NCI-H146 (cell line): ENCODE measurements around the gene SAMD7.

Experiments
- DNase-seq: peaks from one replicate; lab custom pipeline; 2025; lab: John Stamatoyannopoulos, UW

Gene SAMD7, protein sequence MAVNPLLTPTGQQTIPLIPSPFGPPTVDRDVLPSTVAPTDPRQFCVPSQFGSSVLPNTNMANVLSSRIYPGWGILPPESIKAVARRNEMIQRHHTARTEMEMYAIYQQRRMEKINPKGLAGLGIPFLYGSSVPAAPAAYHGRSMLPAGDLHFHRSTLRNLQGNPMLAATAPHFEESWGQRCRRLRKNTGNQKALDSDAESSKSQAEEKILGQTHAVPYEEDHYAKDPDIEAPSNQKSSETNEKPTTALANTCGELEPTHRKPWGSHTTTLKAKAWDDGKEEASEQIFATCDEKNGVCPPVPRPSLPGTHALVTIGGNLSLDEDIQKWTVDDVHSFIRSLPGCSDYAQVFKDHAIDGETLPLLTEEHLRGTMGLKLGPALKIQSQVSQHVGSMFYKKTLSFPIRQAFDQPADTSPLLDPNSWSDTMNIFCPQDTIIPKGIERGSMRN

DNA sequence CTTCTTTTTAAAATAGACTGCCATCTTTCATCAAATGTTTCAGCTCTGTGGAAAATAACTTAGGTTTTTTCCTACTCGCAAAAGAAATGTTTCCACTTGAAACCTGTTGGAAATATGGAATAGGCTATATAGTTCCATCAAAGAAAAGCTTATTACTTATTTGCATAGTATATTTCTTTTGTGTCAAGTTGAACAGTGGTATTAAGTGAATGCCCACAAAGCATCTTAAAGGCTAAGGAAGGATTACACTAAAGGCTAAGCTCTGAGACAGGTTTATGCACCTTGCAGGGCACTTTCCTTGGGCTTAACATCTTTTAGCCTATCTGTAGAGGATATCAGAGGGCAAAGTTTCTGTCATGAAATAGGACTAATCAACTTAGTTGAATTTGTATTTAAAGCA, at the start of gene SAMD7:
Gene SAMD7, plus strand, starts transcription at position 301 of the 400 bp plus-strand sequence. CDS start 7,927 bp downstream, outside the sequence.
- no peak for DNase-seq

DNA sequence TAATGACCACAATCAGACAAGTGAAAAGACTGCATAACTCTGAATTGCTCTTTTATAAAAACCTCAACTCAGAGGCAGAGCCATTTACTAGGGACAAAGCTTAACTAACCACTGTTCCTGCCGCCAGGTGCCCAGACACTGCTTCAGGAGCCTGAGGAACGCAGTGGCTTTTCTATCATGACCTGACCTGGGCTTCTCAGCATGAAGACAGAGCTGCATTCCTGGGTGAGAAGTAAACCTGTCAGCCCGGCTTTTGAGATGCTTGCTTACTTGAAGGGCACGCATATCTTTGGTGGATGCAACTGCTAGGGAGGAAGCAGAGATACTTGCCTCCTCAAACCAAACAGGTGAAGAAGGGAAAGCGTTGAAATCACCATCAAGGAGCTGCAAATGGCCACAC, 49.5 kb upstream of the SAMD7 start:
- no peak for DNase-seq

DNA sequence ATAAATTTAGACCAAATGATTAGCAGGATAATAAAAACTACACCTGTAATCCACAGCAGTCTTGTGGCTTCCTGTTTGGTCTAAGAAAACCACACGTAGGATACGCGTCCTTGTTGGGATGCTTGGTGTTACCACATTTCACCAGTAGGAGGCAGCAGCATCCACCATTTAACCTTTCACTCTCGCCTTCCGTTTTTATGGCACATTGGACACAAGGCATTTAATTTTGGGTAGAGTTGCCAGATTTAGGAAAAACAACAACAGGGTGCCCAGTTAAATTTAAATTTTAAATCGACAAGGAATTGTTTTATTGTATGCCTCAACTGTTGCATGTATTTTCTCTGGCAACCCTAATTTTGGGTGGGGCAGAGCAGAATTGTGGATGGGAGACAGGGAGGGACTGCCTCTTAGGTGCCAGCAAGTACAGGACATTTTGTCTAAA, 47.9 kb upstream of the SAMD7 start:
- DNase-seq: peak; percentile 71

DNA sequence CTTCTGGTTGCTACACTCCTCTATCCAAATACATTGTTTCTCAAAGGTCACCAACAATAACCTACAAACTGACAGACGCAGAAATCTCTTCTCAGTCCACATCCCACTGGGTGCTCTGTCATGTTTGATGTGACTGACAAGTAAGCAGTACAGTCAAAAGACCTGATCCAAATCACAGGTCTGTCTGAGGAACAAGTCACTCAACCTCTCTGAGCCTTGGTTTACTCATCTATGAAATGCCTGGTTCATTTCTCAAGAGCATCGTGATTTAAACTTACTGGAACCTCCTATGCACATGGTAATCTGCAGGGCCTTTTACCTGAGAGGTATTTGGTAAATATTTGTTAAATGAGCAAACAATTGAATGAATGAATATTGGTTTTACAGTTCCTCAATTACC, 47.1 kb upstream of the SAMD7 start:
- DNase-seq: no peak

DNA sequence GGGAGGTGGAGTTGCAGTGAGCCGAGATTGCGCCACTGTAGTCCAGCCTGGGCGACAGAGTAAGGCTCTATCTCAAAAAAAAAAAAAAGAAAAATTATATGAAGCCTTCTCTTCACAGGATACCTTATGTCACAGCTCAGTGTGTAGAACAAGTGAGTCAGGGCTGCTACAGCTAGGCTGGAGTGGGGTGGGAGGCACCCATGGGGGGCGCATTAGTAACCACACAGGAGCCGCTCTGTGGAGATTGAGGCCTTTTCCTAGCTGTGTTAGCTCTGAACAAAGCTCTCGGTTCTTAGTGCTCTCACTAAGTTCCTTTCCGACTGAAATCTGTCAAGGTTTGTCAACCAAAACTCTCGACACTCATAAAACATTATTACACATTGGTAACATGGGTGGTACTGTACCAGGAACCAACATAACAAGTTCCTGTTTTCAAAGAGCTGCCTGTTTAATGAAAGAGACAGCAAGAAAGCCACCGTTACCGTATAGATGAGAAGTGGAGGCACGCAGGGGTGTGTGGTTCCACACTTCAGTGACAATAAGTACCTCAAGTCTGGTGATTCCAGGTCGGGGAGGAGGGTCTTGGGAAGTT, 46.1 kb upstream of the SAMD7 start:
- DNase-seq: no peak

DNA sequence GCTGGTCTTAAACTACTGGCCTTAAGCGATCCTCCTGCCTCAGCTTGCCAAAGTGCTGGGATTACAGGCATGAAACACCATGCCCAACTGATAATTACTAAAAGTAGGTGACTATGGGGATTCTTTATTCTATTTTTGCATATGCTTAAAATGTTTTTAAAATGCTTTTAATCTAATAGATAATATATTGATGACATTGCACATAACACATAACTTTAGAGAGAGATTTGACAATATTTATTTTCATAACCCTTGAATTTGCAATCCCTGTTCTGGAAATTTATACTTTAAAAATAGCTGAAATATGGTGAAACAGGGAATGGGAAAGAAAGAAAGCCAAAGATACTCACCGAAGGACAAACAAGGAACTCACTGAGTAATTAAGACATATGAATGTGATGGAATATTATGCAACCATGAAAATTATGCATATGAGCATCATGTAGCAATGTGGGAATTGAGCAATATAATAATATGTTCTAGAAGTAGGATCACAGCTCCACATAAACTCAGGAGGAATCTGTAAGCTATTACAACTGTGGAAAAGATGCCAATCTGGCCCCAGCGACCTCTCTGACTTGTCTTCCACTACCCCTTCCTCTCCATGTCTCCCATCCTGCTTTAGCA, 43.7 kb upstream of the SAMD7 start:
- no peak for DNase-seq

DNA sequence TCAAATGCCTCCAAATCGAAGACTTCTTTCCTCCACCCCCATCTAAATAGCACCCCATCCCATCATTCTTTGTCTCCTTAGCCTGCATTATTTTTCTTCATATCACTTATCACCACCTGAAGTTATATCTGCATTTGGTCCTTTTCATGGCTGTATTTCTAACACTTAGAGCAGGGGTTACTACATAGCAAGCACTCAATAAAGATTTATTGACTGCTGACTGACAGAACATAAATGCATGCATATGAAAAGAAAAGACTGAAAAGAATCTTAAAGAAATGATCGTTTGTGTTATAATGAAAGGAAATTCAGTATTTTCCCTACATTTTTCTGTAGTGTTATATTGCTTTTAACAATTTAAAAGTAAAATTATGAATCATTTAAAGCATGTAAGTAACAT, 43.0 kb upstream of the SAMD7 start:
- DNase-seq: no peak

DNA sequence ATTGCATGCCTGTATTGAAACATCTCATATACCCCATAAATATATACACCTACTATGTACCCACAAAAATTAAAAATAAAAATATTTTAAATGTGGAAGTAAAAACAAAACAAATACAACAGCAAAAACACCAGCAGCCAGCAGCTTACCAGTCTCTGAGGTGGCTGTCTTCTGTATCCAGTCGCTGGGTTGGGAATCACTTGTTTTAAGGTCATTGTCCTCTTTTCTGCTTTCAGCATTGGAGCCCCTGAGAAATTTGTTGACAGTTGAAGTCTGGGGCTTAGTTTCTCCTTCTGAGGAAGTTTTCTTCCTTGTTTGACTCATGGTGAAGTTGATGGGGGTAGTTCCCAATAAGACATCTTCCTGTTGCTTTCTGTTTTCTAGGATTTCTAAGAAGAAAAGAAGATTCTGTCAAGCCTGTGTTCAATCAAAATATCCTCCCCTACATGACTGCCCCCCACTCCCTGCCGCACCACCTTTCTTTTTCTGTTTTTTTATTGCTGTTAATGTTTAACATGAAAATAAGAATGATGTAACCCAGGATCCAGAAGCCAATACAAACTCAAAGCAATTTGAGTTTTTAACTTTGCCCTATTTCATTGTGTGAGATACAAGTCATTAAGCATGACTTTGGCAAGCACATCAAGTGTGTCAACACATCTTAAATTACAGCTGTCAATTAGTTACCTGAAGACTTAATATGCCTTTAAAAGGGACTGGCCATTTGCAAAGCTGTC, 41.7 kb upstream of the SAMD7 start, which contains the start of gene LRRC31:
Gene LRRC31, minus strand, starts transcription at position 452 of the 737 bp plus-strand sequence. Its CDS starts 128 bp downstream, at position 324.
- DNase-seq: peak; percentile 16

DNA sequence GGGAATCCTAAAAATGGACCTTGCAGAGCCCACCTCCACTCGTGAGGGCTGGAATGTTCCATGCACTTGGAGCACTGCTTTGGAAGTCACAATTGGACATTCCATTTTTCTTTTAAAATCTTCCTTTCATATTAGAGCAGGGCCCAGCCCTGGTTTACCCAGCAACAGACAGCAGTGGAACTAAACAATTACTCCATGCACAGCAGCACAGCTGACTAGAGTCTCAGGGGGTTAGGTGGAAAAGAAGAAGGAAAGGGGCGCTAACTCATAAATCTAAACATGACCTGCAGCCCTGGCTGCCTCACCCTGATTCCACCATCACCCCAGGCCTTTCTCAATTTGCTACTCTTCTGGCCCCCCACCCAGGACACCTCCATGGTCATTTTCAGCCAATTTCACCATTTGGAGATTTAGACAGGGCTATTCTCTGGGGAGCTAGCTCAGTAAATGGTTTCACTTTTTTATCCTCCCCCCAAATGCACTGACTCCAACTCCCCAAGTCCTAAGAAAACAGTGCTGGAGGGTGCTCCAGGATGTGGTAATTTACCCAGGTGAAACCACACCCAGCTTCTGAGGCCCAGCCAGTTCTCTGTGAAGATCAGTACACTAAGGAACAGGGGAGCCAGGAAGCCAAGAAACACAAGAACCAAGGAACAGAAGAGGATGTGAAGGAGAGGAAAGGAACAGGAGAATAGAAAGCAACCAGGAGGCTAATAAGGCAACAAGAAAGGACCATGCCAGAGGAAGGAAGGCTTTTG, 40.1 kb upstream of the SAMD7 start:
- no peak for DNase-seq

DNA sequence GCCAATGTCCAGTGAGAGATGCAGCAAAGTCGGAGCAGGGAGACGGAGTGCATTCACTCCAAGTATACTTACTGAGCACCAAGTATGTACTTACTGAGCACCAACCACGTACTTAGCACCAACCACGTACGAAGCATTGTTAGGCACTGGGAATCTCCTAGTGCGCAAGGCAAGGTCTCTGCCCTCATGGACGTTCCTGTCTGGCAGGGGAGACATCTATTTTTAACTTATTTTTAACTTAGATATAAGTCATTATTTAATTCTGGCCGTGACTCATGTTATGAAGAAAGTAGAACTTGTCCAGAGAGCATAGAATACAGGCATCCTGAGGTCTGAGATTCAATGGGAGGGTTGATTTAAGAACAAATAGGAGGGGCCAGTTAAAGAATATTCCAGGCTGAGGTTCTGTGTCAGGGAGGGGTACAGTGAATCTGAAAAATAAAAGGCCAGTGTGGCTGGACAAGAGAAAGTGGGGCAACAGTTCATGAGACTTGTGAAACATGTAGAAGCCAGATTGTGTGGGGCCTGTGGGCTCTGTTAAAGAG, 32.3 kb upstream of the SAMD7 start:
- no peak for DNase-seq

DNA sequence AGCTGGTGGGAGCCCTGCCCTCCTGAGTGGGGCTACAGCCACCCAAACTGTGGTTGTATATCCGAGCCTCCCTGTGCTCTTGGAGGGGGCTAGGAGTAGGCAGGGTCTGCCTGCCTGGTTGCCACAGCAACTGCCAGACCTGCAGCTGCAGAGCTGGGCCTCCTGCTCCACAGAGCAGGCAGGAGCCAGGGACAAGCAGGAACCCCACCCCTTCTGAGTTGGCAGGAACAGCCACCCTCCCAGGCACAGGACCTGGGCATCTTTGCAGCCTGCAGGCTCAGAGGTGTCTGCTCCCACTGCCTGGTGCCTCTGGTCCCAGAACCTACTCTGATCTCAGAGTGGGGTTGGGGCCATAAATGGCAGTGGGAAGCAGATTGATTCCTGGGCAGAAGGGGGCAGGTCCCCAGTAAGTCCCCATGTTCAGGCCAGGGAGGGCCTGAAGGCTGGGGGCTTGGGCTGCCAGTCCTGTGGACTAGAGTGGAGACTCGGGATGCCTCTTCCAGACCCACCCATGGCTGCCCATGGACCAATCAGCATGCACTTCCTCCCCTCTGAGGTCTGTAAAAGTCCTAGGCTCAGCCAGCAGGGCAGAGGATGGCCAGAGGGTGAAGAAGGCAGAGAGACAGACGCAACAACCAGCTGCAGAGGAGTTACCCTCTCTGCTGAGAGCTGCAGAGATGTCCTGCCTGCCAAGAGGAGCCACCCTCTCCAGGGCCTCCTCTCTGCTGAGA, 31.4 kb upstream of the SAMD7 start:
- DNase-seq: no peak

DNA sequence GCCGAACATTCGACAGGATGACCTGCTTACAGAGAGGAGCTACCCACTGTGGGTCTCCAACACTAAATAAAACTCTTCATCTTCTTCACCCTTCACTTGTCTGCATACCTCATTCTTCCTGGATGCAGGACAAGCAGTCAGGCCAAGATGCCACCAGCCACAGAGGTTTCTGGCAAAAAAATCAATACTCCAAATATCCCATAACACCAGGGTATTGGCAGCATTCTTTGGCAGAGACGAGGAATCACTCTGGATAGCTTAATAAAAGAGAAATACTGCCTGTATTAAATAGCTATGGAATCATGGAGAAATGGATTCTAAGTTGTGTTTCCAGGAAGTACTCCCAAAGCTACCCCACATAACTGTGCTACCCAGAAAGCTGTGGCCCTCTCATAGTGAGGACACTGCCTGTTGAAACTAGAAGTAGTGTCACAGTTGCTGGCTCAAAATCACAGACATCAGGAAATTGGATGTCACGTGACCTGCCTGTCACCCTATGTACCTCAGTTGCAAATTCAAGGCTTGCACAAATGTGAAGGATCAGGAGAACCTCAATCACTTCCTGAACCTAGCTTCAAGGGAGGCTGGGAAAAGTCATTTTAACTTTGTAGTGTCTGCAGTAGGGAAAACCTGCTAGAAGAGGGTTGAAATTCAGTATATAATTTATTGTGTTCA, 30.7 kb upstream of the SAMD7 start:
- no peak for DNase-seq

DNA sequence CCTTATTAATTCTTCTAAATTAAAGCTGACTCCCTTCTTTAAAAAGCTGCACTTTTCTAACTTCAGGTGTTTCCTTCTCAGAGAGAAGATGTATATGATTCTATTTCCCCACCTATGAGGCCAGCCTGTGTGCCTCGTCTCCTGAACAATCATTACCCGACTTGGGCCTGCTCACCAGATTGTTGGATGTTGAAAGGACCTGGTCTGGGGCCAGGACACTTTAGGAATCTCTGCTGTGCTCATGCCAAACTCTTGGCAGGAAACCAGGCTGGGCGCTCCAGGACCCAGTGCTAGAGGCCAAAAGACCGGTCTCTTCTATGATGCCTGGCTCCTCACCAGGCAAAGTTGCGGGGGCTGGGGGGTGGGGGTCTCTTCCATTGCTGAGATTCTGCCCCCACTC, 24.7 kb upstream of the SAMD7 start:
- no peak for DNase-seq

DNA sequence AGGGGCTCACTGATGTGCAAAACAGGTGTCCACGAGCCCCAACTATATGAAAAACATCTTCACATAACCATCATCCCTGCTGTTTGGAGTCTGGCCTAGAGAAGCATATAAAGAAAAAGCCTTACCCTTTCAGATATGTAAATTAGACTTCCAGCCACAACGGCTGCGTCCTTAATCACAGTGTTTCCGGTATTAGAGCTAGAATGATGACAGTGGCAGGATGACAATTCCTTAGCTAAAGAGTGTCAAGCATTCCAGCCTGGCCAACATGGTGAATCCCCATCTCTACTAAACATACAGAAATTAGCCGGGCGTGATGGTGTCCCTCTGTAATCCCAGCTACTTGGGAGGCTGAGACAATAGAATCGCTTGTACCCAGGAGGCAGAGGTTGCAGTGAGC, 19.5 kb upstream of the SAMD7 start:
- peak; percentile 27 for DNase-seq

DNA sequence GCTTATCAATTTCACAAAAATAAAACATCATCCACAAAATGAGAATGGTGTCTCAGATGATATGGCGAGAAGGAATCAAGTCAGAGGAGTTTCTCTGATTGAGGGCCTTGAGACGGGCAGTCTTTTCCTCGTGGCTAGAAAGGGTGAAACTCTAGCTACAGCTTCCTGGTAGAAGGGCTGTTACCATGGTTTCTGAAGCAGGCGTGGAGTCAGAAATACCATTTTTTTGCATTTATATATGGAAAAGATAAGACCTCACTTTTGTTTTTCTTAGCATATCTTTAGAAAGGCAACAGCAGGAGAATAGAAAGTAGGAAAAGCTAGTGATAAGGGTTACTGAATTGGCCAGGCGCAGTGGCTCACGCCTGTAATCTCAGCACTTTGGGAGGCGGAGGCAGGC, 17.3 kb upstream of the SAMD7 start:
- no peak for DNase-seq

DNA sequence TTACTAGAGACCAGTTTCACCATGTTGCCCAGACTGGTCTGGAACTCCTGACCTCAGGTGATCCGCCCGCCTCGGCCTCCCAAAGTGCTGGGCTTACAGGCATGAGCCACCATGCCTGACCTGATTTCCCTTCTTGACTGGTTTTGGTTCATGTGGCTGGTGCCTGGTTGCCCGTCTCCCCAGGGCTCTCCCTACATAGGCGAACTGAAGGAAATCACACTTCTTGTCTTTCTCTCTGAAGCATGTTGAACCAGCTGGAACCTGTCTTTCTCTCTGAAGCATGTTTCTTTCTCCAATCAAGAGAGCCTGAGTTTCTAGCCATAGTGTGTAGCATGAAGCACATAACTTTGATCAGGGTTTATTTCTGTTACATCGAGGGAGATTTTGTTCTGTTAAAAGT, 16.3 kb upstream of the SAMD7 start:
- no peak for DNase-seq

DNA sequence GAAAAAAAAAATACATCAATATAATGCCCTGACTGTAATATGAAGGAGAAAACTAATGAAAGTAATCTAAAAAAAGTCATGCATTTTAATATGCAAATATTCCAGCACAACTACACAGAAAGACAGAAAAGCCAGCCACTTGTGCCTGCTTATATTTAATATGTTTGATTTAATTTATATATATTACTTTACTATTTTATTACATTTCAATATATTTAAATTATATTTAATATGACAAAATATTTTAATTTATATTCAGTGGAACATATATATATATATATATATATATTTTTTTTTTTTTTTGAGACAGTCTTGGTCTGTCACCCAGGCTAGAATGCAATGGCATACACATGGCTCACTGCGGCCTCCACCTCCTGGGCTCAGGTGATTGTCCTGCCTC, 14.1 kb upstream of the SAMD7 start:
- DNase-seq: no peak

DNA sequence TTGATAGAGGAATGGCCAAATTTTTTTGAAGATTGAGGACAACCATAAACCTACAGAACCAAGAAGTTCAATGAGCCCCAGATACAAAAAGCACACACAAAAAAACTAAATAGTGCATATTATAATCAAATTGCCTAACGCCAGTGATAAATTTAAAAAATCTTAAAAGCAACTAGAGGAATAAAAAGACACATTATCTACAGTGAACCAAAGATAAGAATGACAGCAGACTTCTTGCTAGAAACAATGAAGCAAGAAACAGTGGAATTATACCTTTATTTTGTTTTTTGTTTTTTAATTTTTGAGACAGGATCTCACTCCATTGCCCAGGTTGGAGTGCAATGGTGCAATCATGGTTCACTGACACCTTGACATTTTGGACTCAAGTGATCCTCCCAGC, 9.9 kb upstream of the SAMD7 start:
- DNase-seq: no peak

DNA sequence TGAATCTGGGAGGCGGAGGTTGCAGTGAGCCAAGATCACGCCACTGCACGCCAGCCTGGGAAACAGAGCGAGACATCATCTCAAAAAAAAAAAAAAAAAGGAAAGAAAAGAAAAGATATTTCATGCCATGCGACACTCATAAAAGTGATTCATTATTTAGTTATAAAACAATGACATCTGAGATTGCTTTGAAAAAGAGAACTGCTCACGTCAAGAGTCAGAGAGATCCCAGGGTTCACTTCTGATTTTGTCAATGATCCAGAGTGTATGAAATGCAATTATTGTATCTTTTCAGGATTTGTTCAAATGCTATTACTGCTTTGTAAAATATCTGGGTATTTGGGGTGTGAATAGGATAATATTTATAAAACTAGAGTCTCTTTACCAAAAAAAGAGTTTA, 6.0 kb upstream of the SAMD7 start:
- no peak for DNase-seq

DNA sequence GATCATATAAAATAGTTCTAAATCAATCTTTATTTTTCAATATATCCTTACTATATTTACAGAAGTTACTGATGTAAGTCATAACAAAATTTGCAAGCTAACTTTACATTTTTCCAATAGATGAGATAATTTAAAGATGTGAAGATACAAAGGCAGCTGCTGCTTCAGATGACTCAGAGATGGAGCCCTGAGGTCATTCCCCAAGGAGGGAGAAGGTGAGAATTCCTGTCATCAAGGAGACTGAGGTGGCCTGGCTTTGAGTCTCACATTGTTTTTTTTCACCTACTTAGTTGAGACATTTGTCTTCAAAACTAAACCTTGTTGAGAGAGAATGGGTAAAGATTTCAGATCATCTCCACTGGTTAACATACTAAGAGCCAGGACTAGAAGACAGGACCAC, 3.9 kb upstream of the SAMD7 start:
- DNase-seq: no peak
